Endothelial cell of umbilical vein (primary cell): Measurements from ENCODE around the gene TMEM54. TPM values are rescaled to one million over a fixed set of nuclear protein-coding genes. Genes with fewer than 3 reads are reported as not detected.

Experiments
- BruUV-seq: library from RNA; stranded (reverse); fragments of 400-500 nt; replicated peaks from 2 replicates; lab custom pipeline; 2021; lab: Mats Ljungman, UMichigan
- CTCF ChIA-PET: fragments of 300-600, 350-600 bp; sonication (Branson Sonifier 250); formaldehyde crosslinking; loops from one replicate; lab custom pipeline; 2021; ENCODE audit warnings: antibody characterized with exemption, inconsistent platforms; lab: Charles Lee
- POLR2A ChIA-PET: fragments of 300-600, 350-600 bp; sonication (Branson Sonifier 250); formaldehyde crosslinking; loops from one replicate; lab custom pipeline; 2021; ENCODE audit warnings: antibody characterized with exemption, inconsistent platforms; lab: Charles Lee
- DNase-seq: peaks from one replicate; pipeline ENCODE4 v3.0.0-alpha.2; 2011; ENCODE audit warnings: low read depth, low spot score
- FAIRE-seq: peaks from 2 replicates; lab custom pipeline; 2011; peaks lifted over from hg19 to GRCh38; lab: Jason Lieb, UNC
- H2AFZ ChIP-seq: 2 replicates; pipeline ENCODE4 v1.6.0; 2012; ENCODE audit warnings: low read depth, low read length, control low read depth, inconsistent platforms
- H3K27ac ChIP-seq: 2 replicates; pipeline ENCODE4 v1.5.1; 2011; ENCODE audit warnings: low read depth, mild to moderate bottlenecking, control low read depth, low read length, moderate library complexity; ENCODE audit not compliant: insufficient read depth
- H3K27me3 ChIP-seq, 2 experiments: 2 replicates each; pipeline versions ENCODE4 v1.6.0 to v1.6.1; 2011; ENCODE audit warnings: low read length in 2 of 2, mixed read lengths in 1 of 2; ENCODE audit not compliant: control insufficient read depth in 2 of 2, insufficient read depth in 2 of 2
- H3K36me3 ChIP-seq, 2 experiments: 2 replicates in 1 of 2; 3 replicates in 1 of 2; pipeline ENCODE4 v1.5.1; 2011; ENCODE audit warnings: low read length in 2 of 2, mild to moderate bottlenecking in 1 of 2, moderate library complexity in 1 of 2; ENCODE audit not compliant: control insufficient read depth in 2 of 2, insufficient read depth in 2 of 2; ENCODE audit errors: extremely low read depth in 1 of 2
- H3K4me1 ChIP-seq: 3 replicates; pipeline ENCODE4 v1.5.1; 2011; ENCODE audit warnings: mild to moderate bottlenecking, low read length; ENCODE audit not compliant: control insufficient read depth, insufficient read depth; ENCODE audit errors: extremely low read depth
- H3K4me2 ChIP-seq: 2 replicates; pipeline ENCODE4 v1.6.1; 2011; ENCODE audit warnings: low read length, control low read depth, mixed read lengths; ENCODE audit not compliant: insufficient read depth
- H3K4me3 ChIP-seq, 3 experiments: fragments of 200-600 bp in 1 of 3; sonication (generic), shearing (Covaris generic) in 1 of 3; replicated peaks in 1 of 3; 2 replicates each; pipeline ENCODE4 v1.5.1; 2011 to 2016; ENCODE audit warnings: control low read depth in 3 of 3, low read length in 3 of 3, mild to moderate bottlenecking in 2 of 3, inconsistent platforms in 1 of 3, low read depth in 1 of 3, moderate library complexity in 1 of 3; ENCODE audit not compliant: insufficient read depth in 1 of 3
- H3K79me2 ChIP-seq: 2 replicates; pipeline ENCODE4 v1.6.0; 2012; ENCODE audit warnings: low read length, inconsistent platforms; ENCODE audit not compliant: control insufficient read depth, insufficient read depth
- H3K9ac ChIP-seq: replicated peaks from 2 replicates; pipeline ENCODE3; 2011; ENCODE audit warnings: low read length, control low read depth; ENCODE audit not compliant: insufficient read depth; ENCODE audit errors: extremely low read depth
- H3K9me1 ChIP-seq: replicated peaks from 3 replicates; pipeline ENCODE4 v1.6.0; 2011; ENCODE audit warnings: mild to moderate bottlenecking, low read length; ENCODE audit not compliant: control insufficient read depth, insufficient read depth; ENCODE audit errors: extremely low read depth
- H3K9me3 ChIP-seq: replicated peaks from 2 replicates; pipeline ENCODE4 v1.5.1; 2012; ENCODE audit warnings: low read length, inconsistent platforms; ENCODE audit not compliant: control insufficient read depth, insufficient read depth
- H4K20me1 ChIP-seq: replicated peaks from 2 replicates; pipeline ENCODE3; 2011; ENCODE audit warnings: mild to moderate bottlenecking, low read length; ENCODE audit not compliant: control insufficient read depth, insufficient read depth; ENCODE audit errors: extremely low read depth
- CTCF ChIP-seq, 2 donors: IDR thresholded peaks; 1 replicate in 1 of 2; 2 replicates in 1 of 2; pipeline ENCODE4 v1.5.1; 2011; ENCODE audit warnings: low read length in 2 of 2, mild to moderate bottlenecking in 2 of 2, moderate library complexity in 2 of 2, control low read depth in 1 of 2, inconsistent platforms in 1 of 2, low read depth in 1 of 2; ENCODE audit not compliant: insufficient read depth in 1 of 2; ENCODE audit errors: extremely low read depth in 1 of 2
- EZH2 ChIP-seq: IDR thresholded peaks from 2 replicates; pipeline ENCODE4 v1.6.1; 2012; ENCODE audit warnings: borderline replicate concordance, low read depth, mild to moderate bottlenecking, moderate library complexity, low read length, inconsistent platforms; ENCODE audit not compliant: severe bottlenecking
- FOS ChIP-seq: IDR thresholded peaks from 2 replicates; pipeline ENCODE4 v1.6.1; 2011; ENCODE audit warnings: mild to moderate bottlenecking, low read length, moderate library complexity, borderline replicate concordance; ENCODE audit not compliant: insufficient read depth
- GATA2 ChIP-seq: IDR thresholded peaks from 2 replicates; pipeline ENCODE4 v1.7.0; 2011; ENCODE audit warnings: low read depth, mild to moderate bottlenecking, moderate library complexity, mixed read lengths, low read length; ENCODE audit not compliant: insufficient read length, insufficient read depth
- JUN ChIP-seq: IDR thresholded peaks from 2 replicates; pipeline ENCODE4 v1.6.1; 2011; ENCODE audit warnings: borderline replicate concordance, low read depth; ENCODE audit not compliant: insufficient read length, insufficient read depth
- MAX ChIP-seq: IDR thresholded peaks from 2 replicates; pipeline ENCODE4 v1.6.1; 2011; ENCODE audit not compliant: insufficient read depth, insufficient read length
- MYC ChIP-seq: IDR thresholded peaks from one replicate; pipeline ENCODE4 v1.6.1; 2011; ENCODE audit warnings: mild to moderate bottlenecking, low read depth, low read length
- POLR2A ChIP-seq: IDR thresholded peaks from 2 replicates; pipeline ENCODE4 v1.6.1; 2012; ENCODE audit warnings: low read depth, mild to moderate bottlenecking, control low read depth, low read length
- POLR2AphosphoS5 ChIP-seq: IDR thresholded peaks from 2 replicates; pipeline ENCODE4 v1.6.1; 2012; ENCODE audit warnings: low read depth, mild to moderate bottlenecking, control low read depth, low read length, moderate library complexity; ENCODE audit not compliant: insufficient read depth
- dilution Hi-C: fragments of 300-500 bp; cut with MboI; formaldehyde crosslinking; loops from one replicate; pipeline ENCODE4 v1.15.0; 2019; ENCODE audit warnings: low sequenced_read_pairs; ENCODE audit not compliant: extremely low pct_ligation_motif_present
- intact Hi-C: fragments of 100-400 bp; cut with micrococcal nuclease; formaldehyde crosslinking; loops from one replicate; pipeline ENCODE4 v1.10.0; 2022
- polyA plus RNA-seq, 4 experiments: library from polyadenylated mRNA; depleted of rRNA in 3 of 4; stranded (reverse) in 3 of 4; unstranded in 1 of 4; fragments of >200 nt; gene quantifications; 2 replicates each; pipeline versions ENCODE4 v1.2.1 to v1.2.3, GENCODE V29; 2011 to 2012; ENCODE audit warnings: missing spikeins in 1 of 4
- total RNA-seq: library from RNA; stranded (reverse); gene quantifications from 2 replicates; pipeline ENCODE4 v1.2.3, GENCODE V29; 2021

The TMEM54 gene
- total and polyA plus RNA-seq, 2 donors (not counting 3 experiments of a cell fraction or from before 2014, with no cell fraction given), result 23.6 to 77.2 TPM

GRCh38 chr1:32898958-32899357 is 2.2 kb downstream of the TMEM54 start:
- TF ChIP-seq MYC, result no peak
- TF ChIP-seq CTCF (IDR thresholded peaks at IDR 0.05; ENCODE audit: extremely low read depth in 1 of 2, insufficient read depth in 1 of 2, low read depth in 1 of 2, low read length in 2 of 2), result no peak
- no peak for TF ChIP-seq FOS
- no peak for TF ChIP-seq POLR2AphosphoS5
- no peak for TF ChIP-seq JUN
- TF ChIP-seq EZH2, result no peak
- TF ChIP-seq MAX, result no peak
- TF ChIP-seq POLR2A, result no peak
- TF ChIP-seq GATA2, result no peak
- Histone ChIP-seq H3K9ac (no peak overlapping the region), H3K4me3 (no peak overlapping the region), H3K27ac (no peak overlapping the region), H3K4me2 (no peak overlapping the region), H3K27me3 (peaks cover 0 to 3% of the 10 kb centered on the region in 2 experiments), H3K79me2 (no peaks in the 10 kb centered on the region), H3K9me1 (no peaks in the 10 kb centered on the region), H3K36me3 (no peaks in the 10 kb centered on the region), H3K9me3 (no peaks in the 10 kb centered on the region), H4K20me1 (no peaks in the 10 kb centered on the region), H2AFZ (no peak overlapping the region), H3K4me1 (peaks cover 13% of the 10 kb centered on the region)
- FAIRE-seq (no peak), DNase-seq (no peak)
- CTCF ChIA-PET, result interaction anchor here (1.4 kb wide), 1 partner anchor 12 kb away, joined by 5 read pairs; no protein-coding TSS in a partner anchor
- intact Hi-C loops, result no loop called here
- dilution Hi-C loops, result no loop called here
- BruUV-seq, result no TSS peak
- POLR2A ChIA-PET, result no interaction called here
